HEK293 (cell line): Measurements from ENCODE around the gene CCNG2.

Experiments used
- CTCF ChIA-PET: fragments of 350-600 bp; formaldehyde crosslinking; extraction: SDS; loops from one replicate; lab custom pipeline; 2021; ENCODE audit warnings: antibody characterized with exemption; lab: Yijun Ruan, JAX
- POLR2A ChIA-PET: fragments of 300-600 bp; formaldehyde crosslinking; extraction: SDS; loops from one replicate; lab custom pipeline; 2020; ENCODE audit warnings: antibody characterized with exemption, inconsistent platforms; lab: Yijun Ruan, JAX
- H3K27ac ChIP-seq: fragments of 200-500 bp; sonication (Bioruptor generic); 2 replicates; pipeline ENCODE4 v1.5.1; 2014; ENCODE audit warnings: low read depth, low read length, control low read depth, inconsistent platforms; ENCODE audit errors: extremely low read depth
- H3K36me3 ChIP-seq, 2 experiments: fragments of 200-500 bp in 1 of 2; sonication (Bioruptor generic) in 1 of 2; 1 replicate in 1 of 2; 2 replicates in 1 of 2; pipeline ENCODE4 v1.5.1; 2014 to 2017; ENCODE audit warnings: inconsistent platforms in 2 of 2, low read length in 2 of 2; ENCODE audit not compliant: control insufficient read depth in 2 of 2, insufficient read depth in 1 of 2
- H3K4me1 ChIP-seq: fragments of 200-500 bp; sonication (Bioruptor generic); 2 replicates; pipeline ENCODE4 v1.5.1; 2014; ENCODE audit warnings: mild to moderate bottlenecking, low read length, inconsistent platforms; ENCODE audit not compliant: control insufficient read depth, insufficient read depth
- H3K4me3 ChIP-seq: 2 replicates; pipeline ENCODE4 v1.5.1; 2011; ENCODE audit warnings: low read depth, mild to moderate bottlenecking, control low read depth, low read length, moderate library complexity
- H3K9me3 ChIP-seq: fragments of 200-500 bp; sonication (Bioruptor generic); 2 replicates; pipeline ENCODE4 v1.5.1; 2014; ENCODE audit warnings: low read depth, low read length, inconsistent platforms; ENCODE audit not compliant: control insufficient read depth, insufficient read depth
- MYNN ChIP-seq: fragments of 450-650 bp; formaldehyde crosslinking; IDR thresholded peaks from 2 replicates; pipeline ENCODE4 v1.5.1; 2016; ENCODE audit warnings: missing biosample characterization, missing genetic modification characterization, borderline replicate concordance
- REST ChIP-seq: fragments of 450-650 bp; formaldehyde crosslinking; IDR thresholded peaks from 2 replicates; pipeline ENCODE4 v1.5.1; 2016; ENCODE audit warnings: missing biosample characterization, missing genetic modification characterization
- ZBTB7A ChIP-seq: fragments of 450-650 bp; formaldehyde crosslinking; IDR thresholded peaks from 2 replicates; pipeline ENCODE4 v1.5.1; 2016; ENCODE audit warnings: low read depth, missing biosample characterization, missing genetic modification characterization
- ZFP3 ChIP-seq: fragments of 450-650 bp; formaldehyde crosslinking; IDR thresholded peaks from 2 replicates; pipeline ENCODE4 v1.5.1; 2016; ENCODE audit warnings: low read depth, missing biosample characterization, missing genetic modification characterization
- ZNF121 ChIP-seq: fragments of 450-650 bp; formaldehyde crosslinking; IDR thresholded peaks from 2 replicates; pipeline ENCODE4 v1.5.1; 2016; ENCODE audit warnings: missing biosample characterization, missing genetic modification characterization
- ZNF155 ChIP-seq: fragments of 450-650 bp; formaldehyde crosslinking; IDR thresholded peaks from 2 replicates; pipeline ENCODE4 v1.5.1; 2016; ENCODE audit warnings: missing biosample characterization, missing genetic modification characterization
- ZNF266 ChIP-seq: fragments of 450-650 bp; formaldehyde crosslinking; IDR thresholded peaks from 2 replicates; pipeline ENCODE4 v1.5.1; 2016; ENCODE audit warnings: missing biosample characterization, missing genetic modification characterization, low read depth
- ZNF518A ChIP-seq: fragments of 450-650 bp; formaldehyde crosslinking; conservative IDR thresholded peaks from 2 replicates; pipeline ENCODE4 v1.5.1; 2016; ENCODE audit warnings: low read depth, missing biosample characterization, missing genetic modification characterization
- ZNF548 ChIP-seq: fragments of 450-650 bp; formaldehyde crosslinking; IDR thresholded peaks from 2 replicates; pipeline ENCODE4 v1.5.1; 2016; ENCODE audit warnings: missing biosample characterization, missing genetic modification characterization
- ZNF561 ChIP-seq: fragments of 450-650 bp; IDR thresholded peaks from 2 replicates; pipeline ENCODE4 v1.5.1; 2018; ENCODE audit warnings: missing biosample characterization, missing genetic modification characterization, borderline replicate concordance
- ZNF571 ChIP-seq: fragments of 450-650 bp; formaldehyde crosslinking; IDR thresholded peaks from 2 replicates; pipeline ENCODE4 v1.5.0; 2017; ENCODE audit warnings: missing biosample characterization, missing genetic modification characterization
- ZNF596 ChIP-seq: fragments of 450-650 bp; IDR thresholded peaks from 2 replicates; pipeline ENCODE4 v1.5.0; 2018; ENCODE audit warnings: missing biosample characterization, mild to moderate bottlenecking, missing genetic modification characterization, moderate library complexity
- ZNF707 ChIP-seq: fragments of 450-650 bp; formaldehyde crosslinking; IDR thresholded peaks from 2 replicates; pipeline ENCODE4 v1.5.1; 2016; ENCODE audit warnings: missing biosample characterization, missing genetic modification characterization
- ZSCAN30 ChIP-seq: fragments of 450-650 bp; IDR thresholded peaks from 2 replicates; pipeline ENCODE4 v1.5.1; 2018; ENCODE audit warnings: missing biosample characterization, mild to moderate bottlenecking, missing genetic modification characterization, moderate library complexity
- ZXDB ChIP-seq: fragments of 450-650 bp; formaldehyde crosslinking; IDR thresholded peaks from 2 replicates; pipeline ENCODE4 v1.5.1; 2016; ENCODE audit warnings: missing biosample characterization, missing genetic modification characterization
- TF ChIP-seq, protein P1 (sequence below): sonication (generic); formaldehyde crosslinking; IDR thresholded peaks from 2 replicates; pipeline ENCODE4 v1.8.1; 2022; ENCODE audit warnings: mild to moderate bottlenecking, moderate library complexity, missing genetic modification reagents
- TF ChIP-seq, protein P2 (sequence below): fragments of 450-650 bp; formaldehyde crosslinking; IDR thresholded peaks from 2 replicates; pipeline ENCODE4 v1.5.1; 2017; ENCODE audit warnings: missing biosample characterization, mild to moderate bottlenecking, missing genetic modification characterization, moderate library complexity
- TF ChIP-seq, protein P3 (sequence below): fragments of 450-650 bp; formaldehyde crosslinking; IDR thresholded peaks from 2 replicates; pipeline ENCODE4 v1.5.1; 2017; ENCODE audit warnings: missing biosample characterization, missing genetic modification characterization

Gene CCNG2

GRCh38 chr4:77189412-77189811 lies 32.4 kb downstream of the CCNG2 start:
- Histone ChIP-seq H3K36me3 (no peaks in the 10 kb centered on the region), H3K4me3 (no peak overlapping the region), H3K27ac (no peak overlapping the region), H3K4me1 (no peaks in the 10 kb centered on the region), H3K9me3 (no peaks in the 10 kb centered on the region)
- POLR2A ChIA-PET = interaction anchor here (0.6 kb wide), 2 partner anchors 119 to 517 kb away, joined by 3 to 4 read pairs; no protein-coding TSS in a partner anchor
- CTCF ChIA-PET = interaction anchor here (1.6 kb wide), 1 partner anchor 14 kb away, joined by 8 read pairs; no protein-coding TSS in a partner anchor
- TF ChIP-seq MYNN (no peak), ZFP3 (tag by site-specific recombination) (no peak), ZNF266 (tag by site-specific recombination) (no peak), ZNF518A (tag by site-specific recombination) (no peak), ZNF548 (no peak), ZNF571 (tag by site-specific recombination) (no peak), ZSCAN30 (tag by site-specific recombination) (no peak), ZNF561 (no peak), ZXDB (tag by site-specific recombination) (no peak), ZBTB7A (tag by site-specific recombination) (no peak), ZNF596 (tag by site-specific recombination) (no peak), ZNF155 (no peak), REST (tag by site-specific recombination) (no peak), ZNF121 (tag by site-specific recombination) (no peak), ZNF707 (tag by site-specific recombination) (no peak)
- TF ChIP-seq, protein P1, sequence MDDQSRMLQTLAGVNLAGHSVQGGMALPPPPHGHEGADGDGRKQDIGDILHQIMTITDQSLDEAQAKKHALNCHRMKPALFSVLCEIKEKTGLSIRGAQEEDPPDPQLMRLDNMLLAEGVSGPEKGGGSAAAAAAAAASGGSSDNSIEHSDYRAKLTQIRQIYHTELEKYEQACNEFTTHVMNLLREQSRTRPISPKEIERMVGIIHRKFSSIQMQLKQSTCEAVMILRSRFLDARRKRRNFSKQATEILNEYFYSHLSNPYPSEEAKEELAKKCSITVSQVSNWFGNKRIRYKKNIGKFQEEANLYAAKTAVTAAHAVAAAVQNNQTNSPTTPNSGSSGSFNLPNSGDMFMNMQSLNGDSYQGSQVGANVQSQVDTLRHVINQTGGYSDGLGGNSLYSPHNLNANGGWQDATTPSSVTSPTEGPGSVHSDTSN (CRISPR knock-in tag) = no peak
- TF ChIP-seq, protein P2, sequence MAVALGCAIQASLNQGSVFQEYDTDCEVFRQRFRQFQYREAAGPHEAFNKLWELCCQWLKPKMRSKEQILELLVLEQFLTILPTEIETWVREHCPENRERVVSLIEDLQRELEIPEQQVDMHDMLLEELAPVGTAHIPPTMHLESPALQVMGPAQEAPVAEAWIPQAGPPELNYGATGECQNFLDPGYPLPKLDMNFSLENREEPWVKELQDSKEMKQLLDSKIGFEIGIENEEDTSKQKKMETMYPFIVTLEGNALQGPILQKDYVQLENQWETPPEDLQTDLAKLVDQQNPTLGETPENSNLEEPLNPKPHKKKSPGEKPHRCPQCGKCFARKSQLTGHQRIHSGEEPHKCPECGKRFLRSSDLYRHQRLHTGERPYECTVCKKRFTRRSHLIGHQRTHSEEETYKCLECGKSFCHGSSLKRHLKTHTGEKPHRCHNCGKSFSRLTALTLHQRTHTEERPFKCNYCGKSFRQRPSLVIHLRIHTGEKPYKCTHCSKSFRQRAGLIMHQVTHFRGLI = no peak
- TF ChIP-seq, protein P3, sequence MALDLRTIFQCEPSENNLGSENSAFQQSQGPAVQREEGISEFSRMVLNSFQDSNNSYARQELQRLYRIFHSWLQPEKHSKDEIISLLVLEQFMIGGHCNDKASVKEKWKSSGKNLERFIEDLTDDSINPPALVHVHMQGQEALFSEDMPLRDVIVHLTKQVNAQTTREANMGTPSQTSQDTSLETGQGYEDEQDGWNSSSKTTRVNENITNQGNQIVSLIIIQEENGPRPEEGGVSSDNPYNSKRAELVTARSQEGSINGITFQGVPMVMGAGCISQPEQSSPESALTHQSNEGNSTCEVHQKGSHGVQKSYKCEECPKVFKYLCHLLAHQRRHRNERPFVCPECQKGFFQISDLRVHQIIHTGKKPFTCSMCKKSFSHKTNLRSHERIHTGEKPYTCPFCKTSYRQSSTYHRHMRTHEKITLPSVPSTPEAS (tag by site-specific recombination) = no peak
